ENCODE measurements around the gene PLD5.

GRCh38 chr1:242140836-242141235 is 383.7 kb downstream of the PLD5 start:
- TF ChIP-seq CTCF (IDR thresholded peaks at IDR 0.05) = no peak
- no peak for TF ChIP-seq POLR2A (IDR thresholded peaks at IDR 0.05)
